ENCODE results near the gene CUX1. TPM values are rescaled to one million over a fixed set of nuclear protein-coding genes. Genes with fewer than 3 reads are reported as not detected.

The CUX1 gene
- total RNA-seq, 4 donors from 2014 or later, result 40.8 to 62.1 (median 43.8) TPM

DNA sequence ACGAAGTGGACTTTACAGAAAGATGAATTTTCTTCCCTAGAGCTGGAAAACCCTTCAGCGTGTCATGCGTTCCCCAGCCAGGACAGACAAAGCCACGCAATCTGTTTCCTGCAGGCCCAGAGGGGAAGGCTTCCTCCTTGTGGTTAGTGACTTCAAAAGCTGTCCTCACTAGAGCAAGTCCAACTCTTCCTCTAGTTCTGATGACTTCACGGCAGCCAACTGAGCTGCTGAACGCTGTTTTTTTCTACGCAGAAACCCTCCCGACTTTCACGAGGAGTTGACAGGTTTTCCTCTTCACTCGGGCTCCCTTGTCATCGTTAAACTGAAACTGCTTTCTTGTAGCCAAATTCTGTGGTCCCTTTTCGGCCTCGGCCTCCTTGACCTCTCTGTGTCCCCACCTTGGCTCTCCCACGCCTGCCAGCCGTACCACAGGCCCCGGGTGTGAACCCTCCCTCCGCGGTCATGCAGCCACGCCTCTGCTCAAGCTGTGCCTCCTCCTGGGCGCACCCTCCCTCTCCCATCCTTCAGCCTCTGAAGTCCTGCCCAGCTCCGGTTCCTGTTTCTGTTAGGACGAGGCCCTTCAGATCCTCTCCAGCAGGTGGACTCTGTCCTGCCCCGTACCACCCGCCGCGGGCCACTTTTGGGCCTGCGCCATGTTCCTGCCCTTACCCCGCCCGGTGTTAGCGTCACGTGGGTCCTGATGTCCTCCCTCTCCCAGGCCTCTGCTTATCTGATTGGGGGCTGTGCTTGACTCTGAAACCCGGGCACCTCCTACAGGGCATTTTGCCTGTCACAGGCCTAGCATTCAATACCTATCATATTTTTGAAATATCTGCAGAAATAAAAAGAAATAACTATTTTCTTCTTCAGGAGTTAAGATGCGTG is 39.3 kb downstream of the CUX1 start:
- peak; percentile 73 to 94 for DNase-seq (ENCODE audit: low spot score in 2 of 2)
- WGBS, 2 donors, result 39 to 54% methylated on average over 33 of the region's 33 CpGs
- TF ChIP-seq, protein P1, sequence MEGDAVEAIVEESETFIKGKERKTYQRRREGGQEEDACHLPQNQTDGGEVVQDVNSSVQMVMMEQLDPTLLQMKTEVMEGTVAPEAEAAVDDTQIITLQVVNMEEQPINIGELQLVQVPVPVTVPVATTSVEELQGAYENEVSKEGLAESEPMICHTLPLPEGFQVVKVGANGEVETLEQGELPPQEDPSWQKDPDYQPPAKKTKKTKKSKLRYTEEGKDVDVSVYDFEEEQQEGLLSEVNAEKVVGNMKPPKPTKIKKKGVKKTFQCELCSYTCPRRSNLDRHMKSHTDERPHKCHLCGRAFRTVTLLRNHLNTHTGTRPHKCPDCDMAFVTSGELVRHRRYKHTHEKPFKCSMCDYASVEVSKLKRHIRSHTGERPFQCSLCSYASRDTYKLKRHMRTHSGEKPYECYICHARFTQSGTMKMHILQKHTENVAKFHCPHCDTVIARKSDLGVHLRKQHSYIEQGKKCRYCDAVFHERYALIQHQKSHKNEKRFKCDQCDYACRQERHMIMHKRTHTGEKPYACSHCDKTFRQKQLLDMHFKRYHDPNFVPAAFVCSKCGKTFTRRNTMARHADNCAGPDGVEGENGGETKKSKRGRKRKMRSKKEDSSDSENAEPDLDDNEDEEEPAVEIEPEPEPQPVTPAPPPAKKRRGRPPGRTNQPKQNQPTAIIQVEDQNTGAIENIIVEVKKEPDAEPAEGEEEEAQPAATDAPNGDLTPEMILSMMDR (IDR thresholded peaks at IDR 0.05), result no peak
- no peak for TF ChIP-seq POLR2A (IDR thresholded peaks at IDR 0.05)
- intact Hi-C loops (cut with DNase I; ENCODE audit: low total_unique reads), result no loop called here
- H3K4me3 ChIP-seq (ENCODE audit: low read depth, poor library complexity, severe bottlenecking), result no peak overlapping the region

DNA sequence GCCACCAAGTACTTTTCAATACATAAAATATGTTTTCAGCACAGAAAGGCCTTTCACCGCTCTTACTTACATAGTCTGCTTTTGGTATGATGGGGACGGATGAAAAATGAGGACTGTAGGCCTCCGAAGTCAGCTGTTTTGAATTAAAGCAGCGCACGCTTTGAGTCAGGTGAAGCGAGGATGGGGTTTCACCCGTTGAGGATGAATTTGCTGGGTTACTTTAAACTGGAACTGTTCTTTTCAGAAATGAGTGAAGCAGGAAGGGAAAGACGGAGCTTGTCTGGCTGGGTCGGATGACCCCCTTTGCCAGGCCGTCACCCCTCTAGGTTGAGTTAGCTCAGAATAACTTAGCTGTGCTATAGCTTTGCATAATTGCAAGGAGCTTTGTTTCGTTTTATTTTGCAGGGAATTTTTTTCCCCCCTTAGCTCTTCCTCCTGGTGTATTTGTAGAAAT is 40.0 kb downstream of the CUX1 start:
- no peak for DNase-seq (ENCODE audit: low spot score in 2 of 2)
- TF ChIP-seq POLR2A (IDR thresholded peaks at IDR 0.05), result no peak
- TF ChIP-seq, protein P1 (IDR thresholded peaks at IDR 0.05), result no peak
- 79 to 82% methylated on average over 11 of the region's 11 CpGs for WGBS, 2 donors
- intact Hi-C loops (cut with DNase I; ENCODE audit: low total_unique reads), result no loop called here
- H3K4me3 ChIP-seq (ENCODE audit: low read depth, poor library complexity, severe bottlenecking), result no peak overlapping the region

DNA sequence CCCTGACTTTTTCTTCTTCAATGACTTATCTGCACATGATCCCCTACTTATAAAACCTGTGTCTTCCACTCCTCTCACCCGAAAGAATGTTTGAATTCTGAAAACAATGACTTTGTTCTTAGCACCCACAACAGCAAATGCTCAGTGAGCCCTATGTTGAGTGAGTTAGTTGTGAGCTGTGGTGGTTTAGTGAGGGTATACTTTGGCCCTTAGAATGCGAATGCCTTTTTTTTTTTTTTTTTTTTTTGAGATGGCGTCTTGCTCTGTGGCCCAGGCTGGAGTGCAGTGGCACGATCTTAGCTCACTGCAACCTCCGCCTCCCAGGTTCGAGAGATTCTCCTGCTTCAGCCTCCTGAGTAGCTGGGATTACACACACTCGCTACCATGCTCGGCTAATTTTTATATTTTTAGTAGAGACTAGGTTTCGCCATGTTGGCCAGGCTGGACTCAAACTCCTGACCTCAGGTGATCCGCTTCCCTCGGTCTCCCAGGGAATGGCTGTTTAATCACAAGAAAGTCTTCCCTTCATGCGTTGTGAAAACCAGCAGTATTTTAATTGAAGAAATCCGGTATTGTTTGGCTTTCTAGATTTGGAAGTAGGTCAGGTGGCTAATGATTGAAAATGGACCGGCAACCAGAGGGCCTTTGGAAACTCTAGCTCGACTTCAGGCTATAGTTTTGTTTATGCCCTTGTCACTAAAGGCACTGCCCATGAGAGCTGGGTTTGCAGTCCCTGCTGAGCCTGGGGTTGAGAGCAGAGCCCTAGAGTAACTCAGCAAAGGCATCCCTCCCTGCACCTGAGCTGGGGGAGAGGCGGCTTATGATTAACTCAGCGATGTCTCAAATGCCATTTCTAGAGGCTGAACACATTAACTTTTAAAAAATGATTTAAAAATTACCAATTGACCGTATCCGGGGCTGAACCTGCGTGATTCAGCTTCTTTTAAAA is 41.3 kb downstream of the CUX1 start:
- DNase-seq (ENCODE audit: low spot score in 2 of 2), result no peak
- H3K4me3 ChIP-seq (ENCODE audit: low read depth, poor library complexity, severe bottlenecking), result no peak overlapping the region
- intact Hi-C loops (cut with DNase I; ENCODE audit: low total_unique reads), result no loop called here
- 73 to 80% methylated on average over 20 of the region's 20 CpGs for WGBS, 2 donors
- TF ChIP-seq POLR2A (IDR thresholded peaks at IDR 0.05), result no peak
- TF ChIP-seq, protein P1 (IDR thresholded peaks at IDR 0.05), result no peak

DNA sequence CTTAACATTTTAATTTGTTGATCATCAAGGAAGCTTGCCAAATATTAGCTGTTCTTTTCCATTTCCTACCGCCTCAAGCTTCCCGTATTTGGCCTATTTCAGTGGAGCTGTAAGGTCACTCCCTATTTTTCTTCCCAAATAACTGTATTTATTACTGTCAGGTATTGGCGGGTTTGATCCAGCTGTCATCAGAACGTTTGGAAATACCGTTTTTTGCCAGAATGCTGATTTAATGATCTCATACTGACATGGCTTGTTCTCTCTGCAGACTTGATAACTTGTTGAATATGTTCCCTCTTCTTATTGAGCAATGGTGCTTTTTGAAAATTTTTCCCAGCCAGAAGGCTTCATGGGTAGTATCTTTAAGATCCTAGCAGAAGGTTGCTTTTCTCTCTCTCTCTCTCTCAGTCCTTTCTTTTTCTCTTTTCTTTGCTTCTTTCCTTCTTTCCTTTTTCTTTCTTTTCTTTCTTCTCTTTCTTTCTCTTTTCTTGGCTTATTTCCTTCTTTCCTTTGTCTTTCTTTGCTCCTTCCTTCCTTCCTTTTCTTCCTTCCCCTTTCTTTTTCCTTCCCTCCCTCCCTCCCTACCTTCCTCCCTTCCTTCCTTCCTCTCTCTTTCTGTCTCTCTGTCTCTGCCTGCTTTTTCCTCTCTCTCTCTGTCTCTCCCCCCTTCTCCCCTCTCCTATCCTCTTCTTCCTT is 42.1 kb downstream of the CUX1 start:
- intact Hi-C loops (cut with DNase I; ENCODE audit: low total_unique reads), result no loop called here
- no peak for TF ChIP-seq POLR2A (IDR thresholded peaks at IDR 0.05)
- TF ChIP-seq, protein P1 (IDR thresholded peaks at IDR 0.05), result no peak
- WGBS, 2 donors, result 15 to 24% methylated on average over 5 of the region's 5 CpGs

More for the DNA sequence above, 42.1 kb downstream of the CUX1 start:
- no peak overlapping the region for H3K4me3 ChIP-seq (ENCODE audit: low read depth, poor library complexity, severe bottlenecking)
- no peak for DNase-seq (ENCODE audit: low spot score in 2 of 2)

All from lower leg skin (tissue), 4 donors.